Measurements from ENCODE around the gene HPSE2.

DNA sequence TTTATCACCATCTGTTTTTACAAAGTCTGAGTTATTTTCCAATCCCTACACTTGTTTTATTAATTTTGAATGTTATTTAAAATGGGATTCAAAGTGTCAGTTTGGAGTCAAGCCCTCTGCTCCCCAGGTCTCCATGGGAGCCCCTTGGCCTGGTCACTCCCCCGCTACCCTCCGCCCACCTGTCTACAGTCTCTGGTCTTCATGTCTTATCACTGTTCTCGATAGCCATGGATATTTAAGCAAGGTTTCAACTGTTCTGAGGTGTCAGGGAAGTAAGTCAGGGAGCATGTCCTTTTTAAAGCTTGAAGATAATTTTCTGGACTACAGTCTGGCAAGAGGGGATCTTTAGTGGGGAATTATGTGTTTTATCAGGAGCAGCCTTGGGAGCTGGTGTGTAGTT is 769.8 kb downstream of the HPSE2 start:
- TF ChIP-seq, protein P1, sequence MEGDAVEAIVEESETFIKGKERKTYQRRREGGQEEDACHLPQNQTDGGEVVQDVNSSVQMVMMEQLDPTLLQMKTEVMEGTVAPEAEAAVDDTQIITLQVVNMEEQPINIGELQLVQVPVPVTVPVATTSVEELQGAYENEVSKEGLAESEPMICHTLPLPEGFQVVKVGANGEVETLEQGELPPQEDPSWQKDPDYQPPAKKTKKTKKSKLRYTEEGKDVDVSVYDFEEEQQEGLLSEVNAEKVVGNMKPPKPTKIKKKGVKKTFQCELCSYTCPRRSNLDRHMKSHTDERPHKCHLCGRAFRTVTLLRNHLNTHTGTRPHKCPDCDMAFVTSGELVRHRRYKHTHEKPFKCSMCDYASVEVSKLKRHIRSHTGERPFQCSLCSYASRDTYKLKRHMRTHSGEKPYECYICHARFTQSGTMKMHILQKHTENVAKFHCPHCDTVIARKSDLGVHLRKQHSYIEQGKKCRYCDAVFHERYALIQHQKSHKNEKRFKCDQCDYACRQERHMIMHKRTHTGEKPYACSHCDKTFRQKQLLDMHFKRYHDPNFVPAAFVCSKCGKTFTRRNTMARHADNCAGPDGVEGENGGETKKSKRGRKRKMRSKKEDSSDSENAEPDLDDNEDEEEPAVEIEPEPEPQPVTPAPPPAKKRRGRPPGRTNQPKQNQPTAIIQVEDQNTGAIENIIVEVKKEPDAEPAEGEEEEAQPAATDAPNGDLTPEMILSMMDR (IDR thresholded peaks at IDR 0.05) = no peak
- TF ChIP-seq POLR2A (IDR thresholded peaks at IDR 0.05) = no peak
